GM19025 (cell line): ENCODE data around the gene SNED1.

Source experiments
- ATAC-seq: cut with Tn5 transposase; IDR thresholded peaks from one replicate; pipeline ENCODE4 v1.9.1; 2021; ENCODE audit warnings: mild to moderate bottlenecking, low read depth, moderate library complexity; ENCODE audit not compliant: unreplicated experiment

Gene SNED1

DNA sequence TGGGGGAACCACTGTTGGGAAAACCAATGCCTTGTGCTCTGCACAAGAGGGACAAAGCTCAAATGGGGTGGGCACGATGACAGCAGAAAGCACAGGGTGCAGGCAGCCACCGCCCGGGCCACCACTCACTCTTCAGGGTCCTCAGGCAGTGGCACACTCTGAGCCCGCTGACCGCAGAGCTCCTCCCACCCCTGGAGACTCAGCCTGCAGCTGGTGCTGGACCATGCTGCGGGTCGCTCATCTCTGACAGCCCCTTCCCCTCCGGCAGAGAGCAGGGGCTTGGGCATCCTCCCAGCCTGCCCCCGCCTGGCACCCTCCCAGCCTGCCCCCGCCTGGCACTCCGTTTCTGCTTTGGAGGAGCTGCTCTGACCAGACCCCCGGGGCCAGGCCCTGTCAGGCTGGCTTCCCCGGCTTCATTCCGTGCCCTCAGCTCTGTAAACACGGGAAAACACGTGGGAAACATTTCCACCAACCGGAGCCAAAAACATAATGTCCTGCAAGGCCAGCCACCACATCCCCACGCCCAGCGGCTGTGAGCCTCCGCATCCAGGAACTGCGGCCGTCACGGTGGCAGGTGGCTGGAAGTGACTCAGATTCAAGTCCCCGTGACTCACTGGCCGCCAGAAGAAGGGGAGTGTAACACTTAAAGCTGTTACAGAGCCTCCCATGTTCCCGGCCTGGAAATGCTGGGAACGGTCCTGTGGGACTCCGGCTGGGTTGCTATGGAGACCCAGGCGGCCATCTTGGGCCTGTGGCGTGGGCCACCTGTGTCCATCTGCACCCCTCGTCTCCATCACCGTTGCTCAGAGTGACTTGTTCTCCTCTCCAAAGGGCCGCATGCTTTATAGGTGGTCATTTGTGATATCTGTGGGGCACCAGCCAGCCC, 6.8 kb upstream of the SNED1 start:
- no peak for ATAC-seq

DNA sequence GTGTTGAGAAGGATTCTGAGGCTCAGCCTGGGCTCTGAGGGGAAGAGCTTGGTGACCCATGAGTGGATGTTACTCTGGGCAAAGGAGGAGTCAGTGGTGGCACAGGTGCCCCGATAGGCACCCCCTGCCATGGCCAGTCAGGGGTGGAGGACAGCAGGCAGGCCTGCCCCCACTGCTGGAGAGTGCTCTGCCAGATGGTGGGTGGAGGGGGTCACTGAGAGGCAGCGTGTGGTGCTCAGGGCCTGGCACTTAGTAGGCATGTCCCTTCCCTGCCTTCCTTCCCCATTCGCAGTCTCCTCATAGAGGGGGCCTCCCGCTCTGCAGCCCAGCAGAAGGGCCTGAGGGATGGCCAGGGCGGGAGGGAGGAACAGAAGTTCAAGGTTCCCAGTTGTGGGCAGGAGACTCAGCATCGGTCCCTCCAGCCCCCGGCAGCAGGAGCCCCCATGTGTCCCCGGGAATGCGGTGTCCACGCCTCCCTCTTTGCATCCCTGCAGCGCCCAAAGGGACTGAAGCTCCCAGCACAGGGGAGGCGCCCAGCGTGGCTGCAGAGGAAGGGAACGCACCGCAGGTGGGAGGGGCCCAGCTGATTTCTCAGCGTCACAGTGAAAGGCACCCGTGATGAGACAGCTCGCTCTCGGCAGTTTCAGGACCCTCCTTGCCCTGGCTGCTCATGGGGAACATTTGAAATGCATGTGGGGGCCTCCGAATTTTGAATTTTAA, 5.7 kb upstream of the SNED1 start:
- ATAC-seq: no peak

- ATAC-seq: no peak
Observed at GRCh38 chr2:240993446-240994170, 4.8 kb upstream of the SNED1 start.

GRCh38 chr2:240994171-240994896, 4.1 kb upstream of the SNED1 start:
- ATAC-seq: no peak

- ATAC-seq: no peak
Observed at GRCh38 chr2:240995041-240996021, 3.1 kb upstream of the SNED1 start.

- ATAC-seq: no peak
Observed at GRCh38 chr2:240996161-240996833, 2.1 kb upstream of the SNED1 start.

- no peak for ATAC-seq
Observed at GRCh38 chr2:240996834-240997140, 1.6 kb upstream of the SNED1 start.

DNA sequence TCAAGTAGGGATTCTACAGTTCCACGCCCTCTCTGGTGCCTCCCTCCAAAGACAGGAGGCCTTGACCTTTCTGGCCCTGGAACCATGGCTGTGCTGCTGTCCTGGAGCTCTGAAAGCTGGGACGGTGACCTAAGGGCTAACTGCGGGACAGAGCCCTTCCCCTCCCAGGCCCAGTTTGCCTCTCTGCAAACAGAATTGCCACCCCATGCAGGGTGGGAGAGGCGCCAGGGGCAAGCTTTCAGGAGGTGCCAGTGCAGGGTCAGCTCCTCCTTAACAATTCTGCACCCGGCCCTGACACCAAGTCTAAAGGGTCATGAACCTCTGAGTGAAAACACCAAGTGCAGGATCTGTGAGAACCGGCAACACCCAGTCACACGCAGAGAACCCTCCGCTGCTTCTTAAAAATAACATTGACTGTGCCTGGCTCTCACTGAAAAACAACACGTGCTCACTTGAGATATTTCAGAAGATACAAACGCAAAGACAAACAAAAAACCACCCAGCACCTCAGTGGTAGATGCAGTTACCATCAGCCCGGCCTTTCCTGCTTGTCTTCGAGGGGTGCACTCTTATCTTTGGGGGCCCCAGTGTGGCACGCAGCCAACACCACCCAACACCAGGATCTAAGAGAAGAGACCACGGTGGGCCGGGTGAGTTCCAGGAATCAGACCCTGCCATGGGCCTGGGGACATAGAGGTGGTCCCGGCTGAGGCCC, 1.1 kb upstream of the SNED1 start:
- ATAC-seq: no peak

- no peak for ATAC-seq
Observed at GRCh38 chr2:240998706-240998994, 232 bp downstream of the SNED1 start.

DNA sequence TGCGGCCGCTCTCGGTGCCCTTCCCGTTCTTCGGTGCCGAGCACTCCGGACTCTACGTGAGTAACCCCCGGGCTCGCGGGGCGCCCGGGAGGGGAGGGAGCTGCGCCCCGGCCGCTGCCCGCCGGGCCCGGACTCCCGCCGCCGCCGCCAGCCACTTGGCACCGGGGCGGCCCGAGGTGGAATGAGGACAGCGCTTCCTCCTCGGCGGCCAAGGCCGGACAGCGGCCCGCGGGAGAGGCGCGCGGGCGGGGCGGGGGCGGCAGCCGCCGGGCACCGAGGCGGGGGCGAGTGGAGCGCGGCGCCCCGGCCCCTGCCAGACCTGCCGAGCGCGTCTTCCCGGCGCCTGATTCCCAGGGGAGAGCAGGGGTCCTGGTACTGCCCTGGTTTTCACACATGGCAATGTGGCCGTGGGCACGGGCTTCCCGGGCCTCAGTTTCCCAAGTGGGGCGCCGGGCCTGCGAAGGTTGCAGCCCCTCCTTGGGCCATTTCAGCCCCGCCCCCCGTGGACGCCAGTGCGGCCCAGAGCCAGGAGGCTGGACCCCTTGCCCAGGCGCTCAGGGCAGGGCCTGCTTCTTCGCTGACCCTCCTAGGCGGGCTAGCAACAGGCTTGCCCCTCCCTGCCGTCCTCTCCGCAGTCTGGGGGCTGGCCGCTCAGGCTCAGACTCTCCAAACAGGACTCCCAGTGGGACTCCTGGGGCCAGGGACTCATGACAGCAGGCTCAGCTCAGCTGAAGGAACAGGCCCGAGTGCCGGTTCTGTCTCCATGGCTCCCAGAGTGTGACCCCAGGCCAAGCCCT, 775 bp downstream of the SNED1 start:
- ATAC-seq: no peak

DNA sequence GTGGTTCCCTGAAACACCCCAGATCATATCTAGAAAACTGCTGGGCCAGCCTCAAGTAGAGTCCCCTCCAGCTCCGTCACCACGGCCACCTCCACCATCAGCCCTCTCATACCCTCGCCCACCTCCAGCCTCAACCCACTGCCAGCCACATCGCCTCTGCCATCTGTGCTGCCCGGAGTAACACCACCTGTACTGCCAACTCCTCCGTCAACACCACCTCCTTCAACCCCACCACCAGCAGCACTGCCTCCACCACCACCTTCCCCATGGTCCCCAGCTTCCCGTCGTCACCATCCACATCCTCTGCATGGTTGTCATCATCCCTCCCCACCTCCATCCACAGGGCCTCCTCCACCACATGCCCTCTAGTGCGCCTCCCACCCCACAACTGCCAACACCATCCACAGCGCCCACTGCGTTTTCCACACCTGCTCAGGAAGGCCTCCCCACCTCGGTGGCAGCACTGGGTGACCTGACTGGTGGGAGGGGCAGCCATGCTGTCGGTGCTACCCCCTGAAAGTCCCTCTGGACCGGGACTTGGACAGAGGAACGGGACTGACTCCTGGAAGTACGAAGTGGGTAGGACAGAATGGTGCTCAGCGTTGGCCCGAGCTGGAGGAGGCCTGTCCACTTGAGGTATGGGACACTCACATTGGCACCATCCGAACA, 1.6 kb downstream of the SNED1 start:
- ATAC-seq: no peak

- ATAC-seq: no peak
Observed at GRCh38 chr2:241000831-241001321, 2.5 kb downstream of the SNED1 start.

GRCh38 chr2:241001413-241002274, 3.2 kb downstream of the SNED1 start:
- ATAC-seq: no peak

GRCh38 chr2:241002275-241003046, 4.0 kb downstream of the SNED1 start:
- no peak for ATAC-seq

- no peak for ATAC-seq
Observed at GRCh38 chr2:241003047-241003360, 4.6 kb downstream of the SNED1 start.

DNA sequence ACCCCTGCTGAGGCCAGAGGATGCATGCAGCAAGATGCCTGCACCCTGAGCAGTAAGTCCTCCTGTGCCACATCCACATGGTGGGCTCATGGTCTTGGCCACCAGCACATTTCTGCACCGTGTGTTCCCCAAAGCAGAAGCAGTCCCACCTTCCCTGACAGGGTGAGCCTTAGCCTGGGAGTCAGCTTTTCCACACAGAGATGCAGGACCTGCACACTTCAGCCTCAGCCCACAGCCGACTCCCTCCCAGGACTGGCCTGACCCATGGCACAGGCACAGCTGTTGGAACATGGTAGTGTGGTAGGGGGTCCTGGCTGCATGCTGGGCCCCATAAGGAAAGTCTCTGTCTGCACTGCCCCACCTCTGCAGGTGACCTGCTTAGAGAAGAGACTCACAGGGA, 5.0 kb downstream of the SNED1 start:
- no peak for ATAC-seq
